ENCODE data around the gene CHDH.

CHDH gene

GRCh38 chr3:53808496-53808895 lies 37.7 kb downstream of the CHDH start:
- DNase-seq (ENCODE audit: low read depth, low spot score) = no peak

GRCh38 chr3:53807117-53807810 lies 39.0 kb downstream of the CHDH start:
- DNase-seq (ENCODE audit: low read depth, low spot score) = no peak

GRCh38 chr3:53806182-53807116 lies 39.8 kb downstream of the CHDH start:
- peak; percentile 81 for DNase-seq (ENCODE audit: low read depth, low spot score)

- no peak for DNase-seq (ENCODE audit: low read depth, low spot score)
These were observed 40.6 kb downstream of the CHDH start for GRCh38 chr3:53805463-53806159.

- DNase-seq (ENCODE audit: low read depth, low spot score) = peak; percentile 82
These were observed 41.3 kb downstream of the CHDH start for GRCh38 chr3:53804697-53805462.

GRCh38 chr3:53803816-53804695 lies 42.2 kb downstream of the CHDH start:
- DNase-seq (ENCODE audit: low read depth, low spot score) = no peak

- no peak for DNase-seq (ENCODE audit: low read depth, low spot score)
These were observed 42.9 kb downstream of the CHDH start for GRCh38 chr3:53803124-53803815.

GRCh38 chr3:53802256-53802880 lies 43.9 kb downstream of the CHDH start:
- DNase-seq (ENCODE audit: low read depth, low spot score) = no peak

- no peak for DNase-seq (ENCODE audit: low read depth, low spot score)
These were observed 44.9 kb downstream of the CHDH start for GRCh38 chr3:53801319-53801718.

- no peak for DNase-seq (ENCODE audit: low read depth, low spot score)
These were observed 45.9 kb downstream of the CHDH start for GRCh38 chr3:53800041-53800906.

- peak; percentile 43 for DNase-seq (ENCODE audit: low read depth, low spot score)
These were observed 46.8 kb downstream of the CHDH start for GRCh38 chr3:53799338-53799865.

GRCh38 chr3:53798144-53798543 lies 48.1 kb downstream of the CHDH start:
- DNase-seq (ENCODE audit: low read depth, low spot score) = no peak

- DNase-seq (ENCODE audit: low read depth, low spot score) = no peak
These were observed 50.2 kb downstream of the CHDH start for GRCh38 chr3:53795789-53796560.

GRCh38 chr3:53795176-53795575 lies 51.0 kb downstream of the CHDH start:
- no peak for DNase-seq (ENCODE audit: low read depth, low spot score)

- peak; percentile 57 for DNase-seq (ENCODE audit: low read depth, low spot score)
These were observed 51.6 kb downstream of the CHDH start for GRCh38 chr3:53794597-53794996.

- DNase-seq (ENCODE audit: low read depth, low spot score) = no peak
These were observed 53.4 kb downstream of the CHDH start for GRCh38 chr3:53792866-53793265.

GRCh38 chr3:53791317-53791716 lies 54.9 kb downstream of the CHDH start:
- DNase-seq (ENCODE audit: low read depth, low spot score) = no peak
